GM11168 (cell line): Measurements from ENCODE around the gene NOSIP.

Experiments
- in situ Hi-C: fragments of 300-500 bp; cut with MboI; formaldehyde crosslinking; loops from one replicate; pipeline ENCODE4 v1.12.0; 2022; ENCODE audit warnings: low sequenced_read_pairs; ENCODE audit not compliant: unreplicated experiment

The NOSIP gene

GRCh38 chr19:49553451-49554271, 26.7 kb downstream of the NOSIP start:
- in situ Hi-C loops, result no loop called here

GRCh38 chr19:49552749-49553148, 27.6 kb downstream of the NOSIP start:
- in situ Hi-C loops, result no loop called here

GRCh38 chr19:49551531-49551930, 28.8 kb downstream of the NOSIP start:
- in situ Hi-C loops, result no loop called here

GRCh38 chr19:49549045-49549444, 31.3 kb downstream of the NOSIP start:
- in situ Hi-C loops, result no loop called here

- in situ Hi-C loops, result no loop called here
These were observed 33.4 kb downstream of the NOSIP start for GRCh38 chr19:49546825-49547565.

- in situ Hi-C loops, result loop anchor here (5.0 kb wide), 1 partner anchor 37 kb away; no protein-coding TSS in a partner anchor
These were observed 36.2 kb downstream of the NOSIP start for GRCh38 chr19:49544154-49544553.

GRCh38 chr19:49543032-49543431, 37.3 kb downstream of the NOSIP start:
- in situ Hi-C loops, result loop anchor here (5.0 kb wide), 1 partner anchor 36 kb away; no protein-coding TSS in a partner anchor

- in situ Hi-C loops, result loop anchor here (5.0 kb wide), 1 partner anchor 35 kb away; no protein-coding TSS in a partner anchor
These were observed 37.9 kb downstream of the NOSIP start for GRCh38 chr19:49542446-49542845.

- in situ Hi-C loops, result loop anchor here (5.0 kb wide), 1 partner anchor 35 kb away; no protein-coding TSS in a partner anchor
These were observed 38.4 kb downstream of the NOSIP start for GRCh38 chr19:49541914-49542313.

GRCh38 chr19:49539192-49539952, 41.0 kb downstream of the NOSIP start:
- in situ Hi-C loops, result no loop called here

- in situ Hi-C loops, result no loop called here
These were observed 41.7 kb downstream of the NOSIP start for GRCh38 chr19:49538643-49539042.

GRCh38 chr19:49536921-49537462, 43.4 kb downstream of the NOSIP start:
- in situ Hi-C loops, result no loop called here

- in situ Hi-C loops, result no loop called here
These were observed 45.5 kb downstream of the NOSIP start for GRCh38 chr19:49534632-49535385.

GRCh38 chr19:49533551-49534488, 46.5 kb downstream of the NOSIP start:
- in situ Hi-C loops, result no loop called here

GRCh38 chr19:49530708-49531107, 49.6 kb downstream of the NOSIP start:
- in situ Hi-C loops, result no loop called here

- in situ Hi-C loops, result no loop called here
These were observed 52.1 kb downstream of the NOSIP start for GRCh38 chr19:49528211-49528771.

GRCh38 chr19:49524812-49525455, 55.4 kb downstream of the NOSIP start:
- in situ Hi-C loops, result no loop called here
